Measurements from ENCODE around the gene RBM34.
"Not testable (repeated sequence)": the region's sequence is repeated elsewhere in the genome, so short reads cannot be mapped to it uniquely, and the experiment has no call there.

RBM34 gene

DNA sequence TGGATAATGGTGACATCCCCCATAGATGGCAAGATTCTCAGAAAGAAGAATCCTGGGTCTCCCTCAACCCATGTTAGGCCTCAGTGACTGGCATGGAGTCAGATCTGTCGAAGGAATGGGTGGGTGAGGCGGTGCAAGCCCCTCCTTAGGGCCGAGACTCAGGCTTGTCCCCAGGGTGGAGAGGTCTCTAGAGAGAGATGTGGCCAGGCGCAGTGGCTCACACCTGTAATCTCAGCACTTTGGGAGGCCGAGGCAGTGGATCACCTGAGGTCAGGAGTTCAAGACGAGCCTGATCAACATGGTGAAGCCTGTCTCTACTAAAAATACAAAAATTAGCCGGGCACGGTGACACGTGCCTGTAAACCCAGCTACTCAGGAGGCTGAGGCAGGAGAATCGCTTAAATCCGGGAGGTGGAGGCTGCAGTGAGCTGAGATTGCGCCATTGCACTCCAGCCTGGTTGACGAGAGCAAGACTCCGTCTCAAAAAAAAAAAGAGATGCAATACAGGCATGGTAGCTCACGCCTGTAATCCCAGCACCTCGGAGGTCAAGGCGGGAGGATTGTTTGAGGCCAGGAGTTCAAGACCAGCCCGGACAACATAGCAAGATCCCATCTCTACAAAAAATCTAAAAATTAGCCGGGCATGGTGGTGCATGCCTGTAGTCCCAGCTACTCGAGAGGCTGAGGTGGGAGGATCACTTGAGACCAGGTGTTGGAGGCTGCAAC is 69.6 kb downstream of the RBM34 start:
- not testable (repeated sequence) for DNase-seq (ENCODE audit: low spot score)

DNA sequence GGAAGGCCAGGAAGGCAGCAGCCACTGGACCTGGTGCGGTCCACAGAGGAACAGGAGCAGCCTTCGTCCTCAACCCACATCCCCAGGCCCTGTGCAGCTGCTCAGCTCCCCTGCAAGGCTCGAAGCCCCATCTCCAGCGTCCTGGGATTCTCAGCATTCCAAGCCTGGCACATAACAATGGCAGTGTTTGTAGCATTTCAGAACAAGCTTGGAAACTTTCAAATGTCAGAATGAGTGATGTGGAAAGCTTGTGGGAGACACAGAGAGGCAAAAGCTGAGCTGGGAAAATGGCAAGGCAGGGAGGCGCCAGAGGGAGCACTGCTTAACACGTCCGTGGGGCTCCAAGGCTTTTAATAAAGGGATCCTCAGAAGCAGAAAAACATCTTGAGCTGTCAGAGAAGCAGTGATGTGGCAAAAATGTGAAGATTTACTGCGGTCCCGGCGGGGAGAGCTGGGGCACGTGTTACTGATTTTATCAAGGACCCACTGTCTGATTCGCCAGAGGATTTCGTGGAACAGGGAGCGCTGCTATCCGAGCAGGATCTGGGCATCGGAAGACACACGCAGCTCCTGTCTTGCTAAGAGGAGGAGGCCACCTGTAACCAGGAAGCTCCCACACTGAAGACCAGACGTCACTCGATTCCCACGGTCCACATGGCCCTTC is 70.5 kb downstream of the RBM34 start:
- DNase-seq (ENCODE audit: low spot score), result no peak

DNA sequence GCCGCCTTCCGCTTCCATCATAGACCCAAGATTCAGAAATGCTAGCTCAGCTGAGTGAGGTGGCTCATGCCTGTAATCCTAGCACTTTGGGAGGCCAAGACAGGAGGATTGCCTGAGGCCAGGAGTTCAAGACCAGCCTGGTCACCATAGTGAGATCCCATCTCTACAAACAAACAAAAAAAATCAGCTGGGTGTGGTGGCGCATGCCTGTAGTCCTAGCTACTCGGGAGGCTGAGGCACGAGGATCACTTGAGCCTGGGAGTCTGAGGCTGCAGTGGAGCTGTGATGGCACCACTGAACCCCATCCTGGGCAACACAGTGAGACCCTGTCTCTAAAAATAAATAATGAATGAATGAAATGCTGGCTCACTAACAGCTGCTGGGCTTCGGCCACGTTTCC is 72.1 kb downstream of the RBM34 start:
- no peak for DNase-seq (ENCODE audit: low spot score)

DNA sequence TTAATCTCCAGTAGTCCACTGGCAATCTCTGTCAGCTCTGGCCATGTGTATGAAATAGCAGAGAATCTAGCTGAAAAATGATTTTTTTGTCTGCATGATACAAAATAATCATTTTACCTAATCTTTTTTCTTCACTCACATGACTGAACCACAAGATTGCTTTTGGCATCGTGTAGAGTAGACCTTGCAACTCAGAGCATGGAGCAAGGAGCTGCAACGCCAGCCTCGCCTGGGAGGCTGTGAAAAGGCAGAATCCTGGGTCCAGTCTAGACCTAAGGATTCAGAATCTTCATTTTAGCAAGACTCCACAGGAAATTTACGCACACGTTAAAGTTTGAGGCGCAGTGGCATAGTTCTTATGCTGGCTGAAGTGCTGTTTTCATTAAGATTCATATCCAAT is 72.6 kb downstream of the RBM34 start:
- DNase-seq (ENCODE audit: low spot score), result no peak

DNA sequence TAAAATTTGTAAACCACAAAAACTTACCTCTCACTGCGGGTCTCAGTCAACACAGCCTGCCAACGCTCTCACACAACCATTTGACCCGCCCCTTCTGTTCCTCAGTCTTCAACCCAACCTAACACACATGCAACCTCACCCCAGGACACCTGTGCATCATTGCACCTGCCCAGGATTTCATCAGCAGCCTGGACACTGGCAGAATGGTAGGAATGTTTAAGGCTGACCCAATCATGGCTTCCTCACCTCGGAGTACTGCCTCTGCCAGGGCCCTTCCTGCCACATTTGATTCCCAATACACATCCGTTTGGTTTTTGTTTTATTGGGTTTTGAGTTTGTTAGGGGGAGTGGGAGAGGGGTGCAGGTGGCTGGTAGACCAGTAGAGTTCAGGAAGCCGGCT is 73.1 kb downstream of the RBM34 start:
- DNase-seq (ENCODE audit: low spot score), result no peak

DNA sequence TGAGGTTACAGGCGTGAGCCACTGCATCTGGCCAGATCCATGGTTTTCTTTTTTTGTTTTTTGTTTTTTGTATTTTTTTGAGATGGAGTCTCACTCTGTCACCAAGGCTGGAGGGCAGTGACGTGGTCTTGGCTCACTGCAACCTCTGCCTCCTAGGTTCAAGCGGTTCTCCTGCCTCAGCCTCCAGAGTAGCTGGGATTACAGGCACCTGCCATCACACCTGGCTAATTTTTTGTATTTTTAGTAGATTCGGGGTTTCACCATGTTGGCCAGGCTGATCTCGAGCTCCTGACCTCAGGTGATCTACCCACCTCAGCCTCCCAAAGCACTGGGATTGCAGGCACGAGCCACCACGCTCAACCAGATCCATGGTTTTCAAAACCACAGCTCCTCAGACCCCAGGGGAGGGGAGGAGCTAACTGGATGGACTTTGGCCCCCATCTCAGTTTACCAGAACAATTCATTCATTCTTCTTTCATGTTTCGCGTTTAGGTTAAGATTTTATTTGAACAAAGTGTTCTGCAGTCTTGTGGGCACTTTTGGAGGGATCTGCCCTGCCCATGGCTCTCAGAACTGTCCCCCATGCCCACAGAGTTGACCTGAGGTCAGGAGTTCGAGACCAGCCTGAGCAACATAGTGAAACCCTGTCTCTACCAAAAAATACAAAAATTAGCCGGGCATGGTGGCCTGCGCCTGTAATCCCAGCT is 75.5 kb downstream of the RBM34 start:
- DNase-seq (ENCODE audit: low spot score), result not testable (repeated sequence)

Data from cerebellar cortex (tissue), 1 donor.